Activated T-helper 2 cell treated with anti-CD3 and anti-CD28 coated beads, Interferon-gamma antibody, Interleukin-2, Interleukin-4, amounts not matched to agents 10 μg/mL and 5 μg/mL and 100 μg/mL, durations not matched to agents 14 hours and 24 hours and 36 hours (primary cell): ENCODE results near the gene NLRP12. TPM values are rescaled to one million over a fixed set of nuclear protein-coding genes. Genes with fewer than 3 reads are reported as not detected.
"Not testable (repeated sequence)": the region's sequence is repeated elsewhere in the genome, so short reads cannot be mapped to it uniquely, and the experiment has no call there.

Source experiments
- DNase-seq: peaks from one replicate; pipeline ENCODE4 v3.0.0; 2021; ENCODE audit warnings: low spot score
- H3K27ac Mint-ChIP-seq: one replicate; pipeline ENCODE4 v1.8.0; 2021; ENCODE audit warnings: mixed read lengths
- H3K27me3 Mint-ChIP-seq: one replicate; pipeline ENCODE4 v1.8.0; 2021; ENCODE audit warnings: low read depth, mixed read lengths
- H3K36me3 Mint-ChIP-seq: one replicate; pipeline ENCODE4 v1.8.0; 2021; ENCODE audit warnings: low read depth, mixed read lengths
- H3K4me1 Mint-ChIP-seq: one replicate; pipeline ENCODE4 v1.8.0; 2021; ENCODE audit warnings: low read depth, mixed read lengths
- H3K4me3 Mint-ChIP-seq: one replicate; pipeline ENCODE4 v1.8.0; 2021; ENCODE audit warnings: low read depth, mild to moderate bottlenecking, moderate library complexity, mixed read lengths
- H3K9me3 Mint-ChIP-seq: one replicate; pipeline ENCODE4 v1.8.0; 2021; ENCODE audit warnings: mixed read lengths
- intact Hi-C: fragments of 100-400 bp; cut with micrococcal nuclease; formaldehyde crosslinking; loops from one replicate; pipeline ENCODE4 v1.15.1; 2023
- total RNA-seq: library from RNA; stranded (reverse); gene quantifications from 2 replicates; pipeline ENCODE4 v1.2.3, GENCODE V29; 2022

The NLRP12 gene
- total RNA-seq, 1 donor from 2014 or later, result not detected

DNA sequence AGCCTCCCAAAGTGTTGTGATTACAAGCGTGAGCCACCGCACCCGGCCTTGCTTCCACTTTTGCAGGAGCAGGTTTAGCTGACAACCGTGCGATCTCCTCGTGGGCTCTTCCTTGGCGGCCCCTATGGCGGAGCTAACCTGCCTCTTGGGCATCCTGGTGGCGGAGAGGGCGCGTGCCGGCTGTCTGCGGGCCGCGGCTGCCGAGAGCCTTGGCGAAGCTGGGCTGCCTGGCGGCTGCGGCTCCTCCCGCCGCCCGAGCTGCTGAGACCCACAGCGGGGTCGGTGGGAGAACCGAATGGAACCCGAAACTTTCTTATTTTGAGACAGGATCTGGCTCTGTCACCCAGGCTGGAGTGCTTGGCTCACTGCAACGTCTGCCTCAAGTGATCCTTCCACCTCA is 55.7 kb downstream of the NLRP12 start:
- no peaks in the 10 kb centered on the region for H3K4me1 Mint-ChIP-seq
- no peak overlapping the region for H3K4me3 Mint-ChIP-seq
- H3K36me3 Mint-ChIP-seq, result no peaks in the 10 kb centered on the region
- no peak overlapping the region for H3K27ac Mint-ChIP-seq
- intact Hi-C loops, result no loop called here
- H3K9me3 Mint-ChIP-seq, result peaks cover 6% of the 10 kb centered on the region
- H3K27me3 Mint-ChIP-seq, result no peaks in the 10 kb centered on the region
- no peak for DNase-seq

DNA sequence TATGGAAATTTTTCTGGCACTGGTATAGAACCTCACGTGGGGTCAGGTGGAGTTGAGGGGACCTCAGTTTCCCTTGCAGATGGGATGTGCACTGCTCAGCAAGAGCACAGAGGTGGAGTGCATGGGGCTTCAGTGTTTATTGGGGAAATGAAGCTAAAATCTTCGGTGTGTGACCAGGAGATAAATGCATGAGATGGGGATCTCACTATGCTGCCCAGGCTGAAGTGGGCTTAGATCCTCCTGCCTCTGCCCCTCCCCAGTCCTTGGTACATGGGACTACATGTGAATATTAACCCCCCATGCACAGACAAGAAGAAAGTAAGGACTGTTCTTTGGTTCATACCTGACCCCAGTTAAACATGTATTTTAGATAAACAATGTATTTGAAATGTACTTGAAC is 65.1 kb downstream of the NLRP12 start:
- H3K27ac Mint-ChIP-seq, H3K36me3 Mint-ChIP-seq, DNase-seq, H3K4me1 Mint-ChIP-seq, intact Hi-C loops, H3K4me3 Mint-ChIP-seq, H3K9me3 Mint-ChIP-seq, H3K27me3 Mint-ChIP-seq: not testable (repeated sequence)

Other genes starting within 250 kb of the NLRP12 start
- not detected in 2 replicates for gene DPRX, start 192.3 kb downstream of the NLRP12 start, total RNA-seq
- 96.3 and 102 TPM in 2 replicates for gene MYADM, start 43.6 kb upstream of the NLRP12 start, total RNA-seq
- gene PRKCG, start 57.9 kb upstream of the NLRP12 start, total RNA-seq, result not detected in 2 replicates
- gene CACNG7, start 85.0 kb upstream of the NLRP12 start, total RNA-seq, result not detected in 2 replicates
- not detected in 2 replicates for gene CACNG8, start 138.6 kb upstream of the NLRP12 start, total RNA-seq
- not detected in 2 replicates for gene CACNG6, start 167.3 kb upstream of the NLRP12 start, total RNA-seq
- not detected in 2 replicates for gene VSTM1, start 239.6 kb upstream of the NLRP12 start, total RNA-seq